Thoracic aorta (tissue), 2 donors: ENCODE results near the gene CUEDC1. TPM values are rescaled to one million over a fixed set of nuclear protein-coding genes. Genes with fewer than 3 reads are reported as not detected.

ENCODE experiments used
- ATAC-seq: fragments of 150-250 bp; one replicate; pipeline ENCODE4 v1.8.0; 2017; ENCODE audit warnings: low read depth; ENCODE audit not compliant: insufficient number of reproducible peaks, low FRiP score
- DNase-seq: peaks from one replicate; pipeline ENCODE4 v3.0.0-alpha.2; 2020; ENCODE audit warnings: low spot score
- H3K27ac ChIP-seq, 2 donors: fragments of 200-600 bp; sonication (generic); 1 replicate in 1 of 2; 2 replicates in 1 of 2; pipeline ENCODE4 v1.5.1; 2016; ENCODE audit warnings: mild to moderate bottlenecking in 2 of 2, moderate library complexity in 2 of 2
- H3K27me3 ChIP-seq: fragments of 200-600 bp; sonication (generic); replicated peaks from 2 replicates; pipeline ENCODE4 v1.6.0; 2016; ENCODE audit warnings: mild to moderate bottlenecking; ENCODE audit not compliant: insufficient read depth
- H3K36me3 ChIP-seq: fragments of 200-600 bp; sonication (generic); one replicate; pipeline ENCODE4 v1.5.1; 2016
- H3K4me1 ChIP-seq, 2 donors: fragments of 200-600 bp; sonication (generic); 1 replicate in 1 of 2; 2 replicates in 1 of 2; pipeline versions ENCODE4 v1.5.1 to v1.6.0; 2016; ENCODE audit warnings: low read depth in 2 of 2, mild to moderate bottlenecking in 1 of 2; ENCODE audit not compliant: control insufficient read depth in 1 of 2
- H3K4me3 ChIP-seq: fragments of 200-600 bp; sonication (generic); 2 replicates; pipeline ENCODE4 v1.5.1; 2016; ENCODE audit warnings: mild to moderate bottlenecking
- H3K9me3 ChIP-seq: fragments of 200-600 bp; sonication (generic); 2 replicates; pipeline ENCODE4 v1.5.1; 2016
- CTCF ChIP-seq: fragments of 200-600 bp; sonication (generic); IDR thresholded peaks from one replicate; pipeline ENCODE4 v1.5.1; 2019; ENCODE audit warnings: antibody characterized with exemption
- total RNA-seq, 2 donors: library from RNA; depleted of rRNA; stranded (reverse); fragments of >200 nt; gene quantifications; one replicate each; pipeline versions ENCODE4 v1.1.0 to v1.2.3, GENCODE V29; 2016

Gene CUEDC1
- total RNA-seq, 2 donors from 2014 or later, result 32.7 to 93.1 TPM

GRCh38 chr17:58001461-58002124 lies 46.4 kb upstream of the CUEDC1 start:
- Histone ChIP-seq H3K36me3 (peaks cover 34% of the 10 kb centered on the region), H3K27ac (no peak overlapping the region)

GRCh38 chr17:57999496-58000017 lies 44.3 kb upstream of the CUEDC1 start:
- Histone ChIP-seq H3K27me3 (no peaks in the 10 kb centered on the region), H3K4me3 (no peak overlapping the region), H3K36me3 (peaks cover 21% of the 10 kb centered on the region), H3K9me3 (no peaks in the 10 kb centered on the region), H3K4me1 (peaks cover 0 to 36% of the 10 kb centered on the region in 2 donors), H3K27ac (no peak overlapping the region)
- DNase-seq (no peak), ATAC-seq (peak; percentile 74)
- TF ChIP-seq CTCF, result peak; percentile 83

More at GRCh38 chr17:58001461-58002124, 46.4 kb upstream of the CUEDC1 start:
- ATAC-seq (no peak), DNase-seq (no peak)
- Histone ChIP-seq H3K27me3 (no peaks in the 10 kb centered on the region), H3K4me1 (peaks cover 10 to 42% of the 10 kb centered on the region in 2 donors), H3K9me3 (no peaks in the 10 kb centered on the region), H3K4me3 (no peak overlapping the region)
- no peak for TF ChIP-seq CTCF

GRCh38 chr17:57999010-57999495 lies 43.8 kb upstream of the CUEDC1 start:
- no peak overlapping the region for H3K4me3 ChIP-seq
- DNase-seq, result no peak
- ATAC-seq, result no peak
- H3K36me3 ChIP-seq, result peaks cover 16% of the 10 kb centered on the region
- no peak for TF ChIP-seq CTCF
- H3K9me3 ChIP-seq, result no peaks in the 10 kb centered on the region
- H3K4me1 ChIP-seq, result peaks cover 0 to 31% of the 10 kb centered on the region in 2 donors
- H3K27ac ChIP-seq, result no peak overlapping the region
- H3K27me3 ChIP-seq, result no peaks in the 10 kb centered on the region

GRCh38 chr17:57997085-57997809 lies 42.0 kb upstream of the CUEDC1 start:
- peaks cover under 1% of the 10 kb centered on the region for H3K36me3 ChIP-seq
- no peak overlapping the region for H3K4me3 ChIP-seq
- no peak for DNase-seq
- peaks cover 0 to 20% of the 10 kb centered on the region in 2 donors for H3K4me1 ChIP-seq
- H3K27ac ChIP-seq, result no peak overlapping the region
- ATAC-seq, result no peak
- TF ChIP-seq CTCF, result no peak
- H3K9me3 ChIP-seq, result no peaks in the 10 kb centered on the region
- H3K27me3 ChIP-seq, result no peaks in the 10 kb centered on the region
